ENCODE data around the gene NDUFA6.
"Not testable (repeated sequence)": the region's sequence is repeated elsewhere in the genome, so short reads cannot be mapped to it uniquely, and the experiment has no call there.

Gene NDUFA6

GRCh38 chr22:42120231-42121021 is 29.9 kb upstream of the NDUFA6 start:
- CTCF ChIA-PET = interaction anchor here (2.2 kb wide), 1 partner anchor 8 kb away, joined by 16 read pairs; no protein-coding TSS in a partner anchor
- H3K9me3 ChIP-seq (ENCODE audit: control insufficient read depth, insufficient read depth, low read depth, low read length); H3K27ac ChIP-seq (ENCODE audit: extremely low read depth, low read depth, low read length); H3K4me3 ChIP-seq (ENCODE audit: low read depth, low read length); POLR2A ChIA-PET; H3K4me1 ChIP-seq (ENCODE audit: control insufficient read depth, insufficient read depth, low read length); H3K36me3 ChIP-seq (ENCODE audit: control insufficient read depth in 2 of 2, insufficient read depth in 1 of 2, low read length in 2 of 2): not testable (repeated sequence)

GRCh38 chr22:42116848-42117424 is 26.4 kb upstream of the NDUFA6 start:
- ChIA-PET POLR2A (no interaction called here), CTCF (interaction anchor here (0.5 to 2.9 kb wide), 6 partner anchors 27 to 419 kb away, joined by 3 to 10 read pairs (median 6); partner anchors contain the start of gene NDUFA6)
- Histone ChIP-seq H3K9me3 (ENCODE audit: control insufficient read depth, insufficient read depth, low read depth, low read length) (no peaks in the 10 kb centered on the region), H3K27ac (ENCODE audit: extremely low read depth, low read depth, low read length) (no peak overlapping the region), H3K4me3 (ENCODE audit: low read depth, low read length) (no peak overlapping the region), H3K4me1 (ENCODE audit: control insufficient read depth, insufficient read depth, low read length) (no peaks in the 10 kb centered on the region), H3K36me3 (ENCODE audit: control insufficient read depth in 2 of 2, insufficient read depth in 1 of 2, low read length in 2 of 2) (no peaks in the 10 kb centered on the region)
- TF ChIP-seq ZBTB11 (tag by site-specific recombination; conservative IDR thresholded peaks at IDR 0.05; ENCODE audit: low read depth) (no peak), ZNF132 (tag by site-specific recombination; IDR thresholded peaks at IDR 0.05; ENCODE audit: borderline replicate concordance) (no peak), ZNF473 (tag by site-specific recombination; IDR thresholded peaks at IDR 0.05) (no peak), ZNF529 (tag by site-specific recombination; IDR thresholded peaks at IDR 0.05; ENCODE audit: insufficient replicate concordance) (no peak), SP3 (tag by site-specific recombination; IDR thresholded peaks at IDR 0.05) (no peak), ZNF670 (tag by site-specific recombination; IDR thresholded peaks at IDR 0.05; ENCODE audit: low read depth) (no peak), ZNF23 (tag by site-specific recombination; IDR thresholded peaks at IDR 0.05; ENCODE audit: borderline replicate concordance) (no peak), ZSCAN30 (tag by site-specific recombination; IDR thresholded peaks at IDR 0.05) (no peak), ZNF335 (tag by site-specific recombination; conservative IDR thresholded peaks at IDR 0.05) (no peak), KLF17 (tag by site-specific recombination; IDR thresholded peaks at IDR 0.05) (no peak), ZNF449 (tag by site-specific recombination; IDR thresholded peaks at IDR 0.05) (no peak), ZNF18 (tag by site-specific recombination; IDR thresholded peaks at IDR 0.05) (no peak), ZSCAN5A (tag by site-specific recombination; IDR thresholded peaks at IDR 0.05) (no peak), ZNF146 (tag by site-specific recombination; IDR thresholded peaks at IDR 0.05) (no peak), SETDB1 (IDR thresholded peaks at IDR 0.05; ENCODE audit: insufficient read length, low read length) (no peak), ATF2 (tag by site-specific recombination; IDR thresholded peaks at IDR 0.05; ENCODE audit: low read depth) (no peak)
